ENCODE results near the gene BRINP1. TPM values are rescaled to one million over a fixed set of nuclear protein-coding genes. Genes with fewer than 3 reads are reported as not detected.

The BRINP1 gene
- total and polyA plus RNA-seq, 2 donors (not counting 3 experiments of a cell fraction or from before 2014, with no cell fraction given) = 0.04 TPM; not detected in 1

DNA sequence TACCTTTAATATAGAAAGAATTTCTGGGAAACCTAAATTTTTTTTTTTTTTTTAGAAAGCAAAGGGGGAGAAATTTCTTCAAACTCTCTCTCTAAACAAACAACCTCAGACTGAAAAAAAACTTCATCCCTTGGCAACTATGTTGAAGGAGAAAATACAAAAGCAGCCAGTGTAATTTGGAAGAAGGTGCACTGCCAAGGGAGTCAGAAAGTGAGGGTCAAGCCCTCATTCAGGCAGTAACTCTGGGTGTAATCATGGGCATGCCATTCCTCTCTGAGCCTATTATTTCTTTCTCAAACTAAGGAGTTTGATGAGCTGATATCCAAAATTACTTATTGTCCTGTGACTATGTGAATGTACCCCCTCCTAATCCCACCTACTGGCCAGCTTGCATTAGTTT is 203.1 kb downstream of the BRINP1 start:
- intact Hi-C loops (cut with micrococcal nuclease) (no loop called here), dilution Hi-C loops (cut with MboI; ENCODE audit: extremely low pct_ligation_motif_present, low sequenced_read_pairs) (no loop called here)
- no peaks in the 10 kb centered on the region for H3K9me1 ChIP-seq (replicated peaks; ENCODE audit: control insufficient read depth, extremely low read depth, insufficient read depth, low read length)
- no peaks in the 10 kb centered on the region for H3K79me2 ChIP-seq (ENCODE audit: control insufficient read depth, insufficient read depth, low read length)
- FAIRE-seq (no peak), DNase-seq (ENCODE audit: low read depth, low spot score) (no peak)
- no peaks in the 10 kb centered on the region for H4K20me1 ChIP-seq (replicated peaks; ENCODE audit: control insufficient read depth, extremely low read depth, insufficient read depth, low read length)
- H3K36me3 ChIP-seq (ENCODE audit: control insufficient read depth in 2 of 2, extremely low read depth in 1 of 2, insufficient read depth in 2 of 2, low read length in 2 of 2) = no peaks in the 10 kb centered on the region
- no peaks in the 10 kb centered on the region for H3K4me1 ChIP-seq (ENCODE audit: control insufficient read depth, extremely low read depth, insufficient read depth, low read length)
- no peak overlapping the region for H3K4me3 ChIP-seq (replicated peaks in 1 of 3; ENCODE audit: insufficient read depth in 1 of 3, low read depth in 1 of 3, low read length in 3 of 3)
- BruUV-seq (replicated peaks) = no TSS peak
- no peaks in the 10 kb centered on the region for H3K9me3 ChIP-seq (replicated peaks; ENCODE audit: control insufficient read depth, insufficient read depth, low read length)
- H3K27me3 ChIP-seq (ENCODE audit: control insufficient read depth in 2 of 2, insufficient read depth in 2 of 2, low read length in 2 of 2) = no peaks in the 10 kb centered on the region
- no peak overlapping the region for H3K9ac ChIP-seq (replicated peaks; ENCODE audit: extremely low read depth, insufficient read depth, low read length)
- POLR2A ChIA-PET = no interaction called here
- no peak overlapping the region for H3K27ac ChIP-seq (ENCODE audit: insufficient read depth, low read depth, low read length)
- no peak for TF ChIP-seq FOS (IDR thresholded peaks at IDR 0.05; ENCODE audit: borderline replicate concordance, insufficient read depth, low read length)
- TF ChIP-seq GATA2 (IDR thresholded peaks at IDR 0.05; ENCODE audit: insufficient read depth, insufficient read length, low read depth, low read length) = no peak
- TF ChIP-seq POLR2A (IDR thresholded peaks at IDR 0.05; ENCODE audit: low read depth, low read length) = no peak
- H2AFZ ChIP-seq (ENCODE audit: low read depth, low read length) = no peak overlapping the region
- CTCF ChIA-PET = no interaction called here
- H3K4me2 ChIP-seq (ENCODE audit: insufficient read depth, low read length) = no peak overlapping the region

DNA sequence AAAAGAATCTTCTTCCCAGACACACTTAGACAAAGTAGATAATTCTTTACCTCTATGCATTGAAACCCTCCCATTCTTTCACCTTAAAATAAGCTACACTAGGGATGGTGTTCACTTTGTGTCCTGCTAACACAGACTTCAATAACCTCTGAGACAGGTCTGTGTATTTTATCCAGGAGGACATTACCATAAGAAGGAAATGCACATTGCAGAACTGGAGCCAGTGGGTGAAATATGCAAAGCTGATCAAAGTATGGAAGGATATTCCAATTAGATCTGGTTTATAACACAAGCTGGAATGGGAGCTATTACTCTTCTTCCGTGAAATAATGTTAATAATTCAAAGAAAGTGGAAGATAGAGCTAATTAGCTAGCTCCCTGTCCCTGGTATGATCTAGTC is 204.1 kb downstream of the BRINP1 start:
- no peaks in the 10 kb centered on the region for H4K20me1 ChIP-seq (replicated peaks; ENCODE audit: control insufficient read depth, extremely low read depth, insufficient read depth, low read length)
- intact Hi-C loops (cut with micrococcal nuclease) = no loop called here
- H3K9me1 ChIP-seq (replicated peaks; ENCODE audit: control insufficient read depth, extremely low read depth, insufficient read depth, low read length) = no peaks in the 10 kb centered on the region
- FAIRE-seq = no peak
- no peak overlapping the region for H2AFZ ChIP-seq (ENCODE audit: low read depth, low read length)
- no peak for DNase-seq (ENCODE audit: low read depth, low spot score)
- no peaks in the 10 kb centered on the region for H3K9me3 ChIP-seq (replicated peaks; ENCODE audit: control insufficient read depth, insufficient read depth, low read length)
- H3K27ac ChIP-seq (ENCODE audit: insufficient read depth, low read depth, low read length) = no peak overlapping the region
- no peaks in the 10 kb centered on the region for H3K36me3 ChIP-seq (ENCODE audit: control insufficient read depth in 2 of 2, extremely low read depth in 1 of 2, insufficient read depth in 2 of 2, low read length in 2 of 2)
- no peaks in the 10 kb centered on the region for H3K4me1 ChIP-seq (ENCODE audit: control insufficient read depth, extremely low read depth, insufficient read depth, low read length)
- BruUV-seq (replicated peaks) = no TSS peak
- H3K4me3 ChIP-seq (replicated peaks in 1 of 3; ENCODE audit: insufficient read depth in 1 of 3, low read depth in 1 of 3, low read length in 3 of 3) = no peak overlapping the region
- no peaks in the 10 kb centered on the region for H3K79me2 ChIP-seq (ENCODE audit: control insufficient read depth, insufficient read depth, low read length)
- no peaks in the 10 kb centered on the region for H3K27me3 ChIP-seq (ENCODE audit: control insufficient read depth in 2 of 2, insufficient read depth in 2 of 2, low read length in 2 of 2)
- TF ChIP-seq MYC (IDR thresholded peaks at IDR 0.05; ENCODE audit: low read depth, low read length) (no peak), CTCF (IDR thresholded peaks at IDR 0.05; ENCODE audit: extremely low read depth in 1 of 2, insufficient read depth in 1 of 2, low read depth in 1 of 2, low read length in 2 of 2) (no peak), FOS (IDR thresholded peaks at IDR 0.05; ENCODE audit: borderline replicate concordance, insufficient read depth, low read length) (no peak), MAX (IDR thresholded peaks at IDR 0.05; ENCODE audit: insufficient read depth, insufficient read length) (no peak), JUN (IDR thresholded peaks at IDR 0.05; ENCODE audit: borderline replicate concordance, insufficient read depth, insufficient read length, low read depth) (no peak), POLR2AphosphoS5 (IDR thresholded peaks at IDR 0.05; ENCODE audit: insufficient read depth, low read depth, low read length) (no peak), EZH2 (IDR thresholded peaks at IDR 0.05; ENCODE audit: borderline replicate concordance, low read depth, low read length, severe bottlenecking) (no peak), GATA2 (IDR thresholded peaks at IDR 0.05; ENCODE audit: insufficient read depth, insufficient read length, low read depth, low read length) (no peak), POLR2A (IDR thresholded peaks at IDR 0.05; ENCODE audit: low read depth, low read length) (no peak)
- dilution Hi-C loops (cut with MboI; ENCODE audit: extremely low pct_ligation_motif_present, low sequenced_read_pairs) = no loop called here
- ChIA-PET POLR2A (interaction anchor here (0.6 kb wide), 1 partner anchor 1346 kb away, joined by 4 read pairs; no protein-coding TSS in a partner anchor), CTCF (no interaction called here)
- no peak overlapping the region for H3K4me2 ChIP-seq (ENCODE audit: insufficient read depth, low read length)
- H3K9ac ChIP-seq (replicated peaks; ENCODE audit: extremely low read depth, insufficient read depth, low read length) = no peak overlapping the region

Data from endothelial cell of umbilical vein (primary cell).